Sigmoid colon (tissue), 7 donors: Measurements from ENCODE around the gene EID2B. TPM values are rescaled to one million over a fixed set of nuclear protein-coding genes. Genes with fewer than 3 reads are reported as not detected.
A peak's percentile ranks its signal among the peaks of the same experiment; 100 is the strongest.

ENCODE experiments used
- DNase-seq: peaks from one replicate; pipeline ENCODE4 v3.0.0-alpha.2; 2019
- H3K27ac ChIP-seq, 4 donors: fragments of 200-600 bp; sonication (generic); one replicate each; pipeline ENCODE4 v1.5.1; 2016 to 2019; ENCODE audit warnings: mild to moderate bottlenecking in 1 of 4
- H3K27me3 ChIP-seq, 3 donors: fragments of 200-600 bp; sonication (generic); one replicate each; pipeline ENCODE4 v1.5.1; 2019; ENCODE audit warnings: mild to moderate bottlenecking in 1 of 3
- H3K36me3 ChIP-seq, 4 donors: fragments of 200-600 bp; sonication (generic); one replicate each; pipeline ENCODE4 v1.5.1; 2016 to 2019
- H3K4me1 ChIP-seq, 4 donors: fragments of 200-600 bp; sonication (generic); one replicate each; pipeline ENCODE4 v1.5.1; 2017 to 2019
- H3K4me3 ChIP-seq, 4 donors: fragments of 200-600 bp; sonication (generic); one replicate each; pipeline ENCODE4 v1.5.1; 2017 to 2019; ENCODE audit warnings: mild to moderate bottlenecking in 2 of 4, moderate library complexity in 1 of 4
- H3K9me3 ChIP-seq, 4 donors: fragments of 200-600 bp in 3 of 4; sonication (generic) in 3 of 4; one replicate each; pipeline versions ENCODE4 v1.5.1 to v1.6.1; 2013 to 2019
- EP300 ChIP-seq, 4 donors: sonication (generic); formaldehyde crosslinking; IDR thresholded peaks; one replicate each; pipeline ENCODE4 v1.6.1; 2017; ENCODE audit warnings: antibody characterized with exemption in 4 of 4
- POLR2A ChIP-seq, 2 donors: fragments of 450-650 bp; IDR thresholded peaks; one replicate each; pipeline ENCODE4 v1.6.1; 2016; ENCODE audit warnings: antibody characterized with exemption in 2 of 2, mild to moderate bottlenecking in 2 of 2, moderate library complexity in 2 of 2
- POLR2AphosphoS5 ChIP-seq, 4 donors: sonication (generic); formaldehyde crosslinking; IDR thresholded peaks; one replicate each; pipeline ENCODE4 v1.6.1; 2017; ENCODE audit warnings: antibody characterized with exemption in 4 of 4
- WGBS, 2 donors: extraction: QIAGEN DNeasy Blood & Tissue Kit; methylation state at CpG; one replicate each; pipeline ENCODE4 v1.1.7; 2013; 5-methylcytosine and 5-hydroxymethylcytosine counted together
- intact Hi-C: fragments of 100-400 bp; cut with DNase I; formaldehyde crosslinking; loops from one replicate; pipeline ENCODE4 v1.15.1; 2023
- polyA plus RNA-seq, 3 donors: library from polyadenylated mRNA; stranded (reverse); fragments of 200-250 nt; gene quantifications; one replicate each; pipeline ENCODE4 v1.2.3, GENCODE V29; 2013
- total RNA-seq, 4 donors: library from RNA; depleted of rRNA; stranded (reverse); fragments of >200 nt; gene quantifications; one replicate each; pipeline ENCODE4 v1.1.0, GENCODE V29; 2016
- TF ChIP-seq, protein P1 (sequence below), 4 experiments: fragments of 450-650 bp in 3 of 4; fragments of 200-600 bp in 1 of 4; IDR thresholded peaks; one replicate each; pipeline ENCODE4 v1.5.1; 2016 to 2019; ENCODE audit warnings: antibody characterized with exemption in 4 of 4, mild to moderate bottlenecking in 3 of 4, moderate library complexity in 2 of 4
- donor health status: healthy with polysubstance abuse.
- donor health status: Bipolar disorder and iron deficiency.
- donor health status: healthy.

EID2B gene
- total and polyA plus RNA-seq, 7 donors: 0.46 to 7.7 (median 3.9) TPM

- intact Hi-C loops: no loop called here
- Histone ChIP-seq H3K27me3 (no peaks in the 10 kb centered on the region), H3K36me3 (no peaks in the 10 kb centered on the region), H3K4me1 (peaks cover 0 to 8% (median 6%) of the 10 kb centered on the region in 4 donors), H3K9me3 (no peaks in the 10 kb centered on the region), H3K4me3 (no peak overlapping the region), H3K27ac (no peak overlapping the region)
- TF ChIP-seq, protein P1, sequence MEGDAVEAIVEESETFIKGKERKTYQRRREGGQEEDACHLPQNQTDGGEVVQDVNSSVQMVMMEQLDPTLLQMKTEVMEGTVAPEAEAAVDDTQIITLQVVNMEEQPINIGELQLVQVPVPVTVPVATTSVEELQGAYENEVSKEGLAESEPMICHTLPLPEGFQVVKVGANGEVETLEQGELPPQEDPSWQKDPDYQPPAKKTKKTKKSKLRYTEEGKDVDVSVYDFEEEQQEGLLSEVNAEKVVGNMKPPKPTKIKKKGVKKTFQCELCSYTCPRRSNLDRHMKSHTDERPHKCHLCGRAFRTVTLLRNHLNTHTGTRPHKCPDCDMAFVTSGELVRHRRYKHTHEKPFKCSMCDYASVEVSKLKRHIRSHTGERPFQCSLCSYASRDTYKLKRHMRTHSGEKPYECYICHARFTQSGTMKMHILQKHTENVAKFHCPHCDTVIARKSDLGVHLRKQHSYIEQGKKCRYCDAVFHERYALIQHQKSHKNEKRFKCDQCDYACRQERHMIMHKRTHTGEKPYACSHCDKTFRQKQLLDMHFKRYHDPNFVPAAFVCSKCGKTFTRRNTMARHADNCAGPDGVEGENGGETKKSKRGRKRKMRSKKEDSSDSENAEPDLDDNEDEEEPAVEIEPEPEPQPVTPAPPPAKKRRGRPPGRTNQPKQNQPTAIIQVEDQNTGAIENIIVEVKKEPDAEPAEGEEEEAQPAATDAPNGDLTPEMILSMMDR (IDR thresholded peaks at IDR 0.05): no peak
- TF ChIP-seq POLR2AphosphoS5 (IDR thresholded peaks at IDR 0.05) (no peak), EP300 (IDR thresholded peaks at IDR 0.05) (no peak), POLR2A (IDR thresholded peaks at IDR 0.05) (no peak)
- WGBS, 2 donors: 86 to 90% methylated on average over 7 of the region's 7 CpGs
- DNase-seq: no peak
Measured at GRCh38 chr19:39544226-39544903, 11.7 kb upstream of the EID2B start.

DNA sequence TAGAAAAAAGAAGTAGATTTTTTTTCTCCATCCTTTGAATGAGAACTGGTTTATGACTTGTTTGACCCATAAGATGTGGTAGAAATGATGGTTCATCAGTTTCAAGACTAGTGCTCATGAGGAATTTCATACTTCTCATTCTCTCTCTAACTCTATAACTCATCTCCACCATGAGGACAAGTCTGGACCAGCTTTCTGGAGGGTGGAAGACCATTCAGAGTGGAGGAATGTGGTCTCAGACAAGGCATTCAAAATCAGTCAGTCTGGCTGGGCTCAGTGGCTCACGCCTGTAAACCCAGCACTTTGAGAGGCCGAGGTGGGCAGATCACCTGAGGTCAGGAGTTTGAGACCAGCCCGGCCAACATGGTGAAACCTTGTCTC, 10.8 kb upstream of the EID2B start:
- Histone ChIP-seq H3K9me3 (no peaks in the 10 kb centered on the region), H3K4me3 (no peak overlapping the region), H3K36me3 (no peaks in the 10 kb centered on the region), H3K27me3 (no peaks in the 10 kb centered on the region), H3K27ac (no peak overlapping the region), H3K4me1 (peaks cover 0 to 17% (median 14%) of the 10 kb centered on the region in 4 donors)
- DNase-seq: no peak
- intact Hi-C loops: no loop called here
- TF ChIP-seq POLR2AphosphoS5 (IDR thresholded peaks at IDR 0.05) (no peak), EP300 (IDR thresholded peaks at IDR 0.05) (no peak), POLR2A (IDR thresholded peaks at IDR 0.05) (no peak)
- TF ChIP-seq, protein P1 (IDR thresholded peaks at IDR 0.05): no peak
- 88 to 92% methylated on average over 3 of the region's 3 CpGs for WGBS, 2 donors

DNA sequence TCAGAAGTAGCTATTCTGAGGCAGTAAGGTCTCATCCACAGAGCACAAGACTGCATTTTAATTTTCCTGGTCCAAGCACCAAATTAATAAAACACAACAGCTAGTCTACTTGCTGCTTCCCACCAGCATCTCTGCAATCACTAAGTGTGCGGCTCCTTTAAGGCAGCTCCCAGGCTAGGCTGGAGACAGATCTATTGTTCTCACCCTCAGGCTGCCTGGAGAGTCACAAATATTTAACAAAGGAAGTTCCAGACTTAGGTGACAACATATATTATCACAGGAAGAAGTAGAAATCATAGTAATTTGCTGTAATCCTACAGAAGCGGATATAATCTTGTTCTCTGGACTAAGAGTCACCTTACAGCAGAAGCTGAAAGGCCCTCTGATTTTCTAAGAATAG, 9.6 kb upstream of the EID2B start:
- Histone ChIP-seq H3K27ac (no peak overlapping the region), H3K27me3 (no peaks in the 10 kb centered on the region), H3K9me3 (no peaks in the 10 kb centered on the region), H3K4me3 (no peak overlapping the region), H3K4me1 (peaks cover 0 to 29% (median 24%) of the 10 kb centered on the region in 4 donors), H3K36me3 (no peaks in the 10 kb centered on the region)
- intact Hi-C loops: no loop called here
- no peak for DNase-seq
- no peak for TF ChIP-seq POLR2AphosphoS5 (IDR thresholded peaks at IDR 0.05)
- 59 to 67% methylated on average over 2 of the region's 2 CpGs for WGBS, 2 donors

GRCh38 chr19:39540333-39540673, 7.7 kb upstream of the EID2B start:
- WGBS, 2 donors: 3 to 13% methylated on average over 10 of the region's 10 CpGs

More at GRCh38 chr19:39540333-39540673, 7.7 kb upstream of the EID2B start:
- Histone ChIP-seq H3K4me1 (peaks cover 0 to 30% (median 24%) of the 10 kb centered on the region in 4 donors), H3K27me3 (no peaks in the 10 kb centered on the region), H3K9me3 (no peaks in the 10 kb centered on the region), H3K36me3 (no peaks in the 10 kb centered on the region), H3K4me3 (peak overlapping the region in 3 of 4 donors; percentile 77 to 91 (median 81)), H3K27ac (peak overlapping the region; percentile 96 to 99 (median 98))
- no peak for TF ChIP-seq POLR2A (IDR thresholded peaks at IDR 0.05)
- TF ChIP-seq POLR2AphosphoS5 (IDR thresholded peaks at IDR 0.05): no peak
- TF ChIP-seq, protein P1 (IDR thresholded peaks at IDR 0.05): no peak
- no peak for TF ChIP-seq EP300 (IDR thresholded peaks at IDR 0.05)
- DNase-seq: no peak
- intact Hi-C loops: no loop called here
